T-cell (primary cell): Measurements from ENCODE around the gene UBR3. TPM values are rescaled to one million over a fixed set of nuclear protein-coding genes. Genes with fewer than 3 reads are reported as not detected.
A peak's percentile ranks its signal among the peaks of the same experiment; 100 is the strongest.
"Not testable (repeated sequence)": the region's sequence is repeated elsewhere in the genome, so short reads cannot be mapped to it uniquely, and the experiment has no call there.

ENCODE experiments used
- ATAC-seq, 4 experiments: fragments of 200-7000 bp in 3 of 4; fragments of 150-1000 bp in 1 of 4; cut with Tn5 transposase; replicated peaks in 1 of 4; 1 replicate in 3 of 4; 2 replicates in 1 of 4; pipeline ENCODE4 v1.10.0; 2021; ENCODE audit warnings: moderate library complexity in 3 of 4, mild to moderate bottlenecking in 2 of 4, moderate number of reproducible peaks in 1 of 4
- CTCF ChIA-PET, 2 donors: fragments of 300-600 bp; sonication (Branson Sonifier 250); formaldehyde crosslinking; loops; one replicate each; lab custom pipeline; 2022; ENCODE audit warnings: antibody characterized with exemption in 2 of 2; lab: Charles Lee
- POLR2A ChIA-PET, 2 donors: fragments of 300-600 bp; sonication (Branson Sonifier 250); formaldehyde crosslinking; loops; one replicate each; lab custom pipeline; 2022; ENCODE audit warnings: antibody characterized with exemption in 2 of 2; lab: Charles Lee
- DNase-seq, 35 experiments: peaks; one replicate each; pipeline versions ENCODE4 v3.0.0 to v3.0.0-alpha.2; 2013 to 2023
- H3K27ac ChIP-seq: one replicate; pipeline ENCODE4 v1.5.1; 2013; ENCODE audit warnings: low read length
- H3K27me3 ChIP-seq, 2 experiments: replicated peaks in 1 of 2; 1 replicate in 1 of 2; 2 replicates in 1 of 2; pipeline versions ENCODE4 v1.6.1 to v1.7.0; 2013; ENCODE audit warnings: low read length in 1 of 2, mixed read lengths in 1 of 2; ENCODE audit not compliant: control insufficient read depth in 2 of 2, insufficient read depth in 2 of 2; ENCODE audit errors: extremely low read depth in 1 of 2
- H3K36me3 ChIP-seq, 2 donors: 1 replicate in 1 of 2; 2 replicates in 1 of 2; pipeline versions ENCODE4 v1.6.1 to v1.7.0; 2013; ENCODE audit warnings: low read length in 1 of 2; ENCODE audit not compliant: control insufficient read depth in 2 of 2, insufficient read depth in 1 of 2; ENCODE audit errors: extremely low read depth in 1 of 2
- H3K4me1 ChIP-seq, 2 experiments: 1 replicate in 1 of 2; 2 replicates in 1 of 2; pipeline versions ENCODE4 v1.6.1 to v1.7.0; 2013; ENCODE audit warnings: low read length in 2 of 2, mixed read lengths in 1 of 2; ENCODE audit not compliant: insufficient read depth in 2 of 2, control insufficient read depth in 1 of 2; ENCODE audit errors: extremely low read depth in 1 of 2
- H3K4me3 ChIP-seq, 2 donors: 1 replicate in 1 of 2; 2 replicates in 1 of 2; pipeline versions ENCODE4 v1.5.1 to v1.7.0; 2013; ENCODE audit warnings: mild to moderate bottlenecking in 2 of 2, low read length in 1 of 2, moderate library complexity in 1 of 2; ENCODE audit not compliant: control insufficient read depth in 1 of 2; ENCODE audit errors: extremely low read depth in 1 of 2
- H3K9me3 ChIP-seq: 2 replicates; pipeline ENCODE4 v1.7.0; 2013
- H3K27ac Mint-ChIP-seq, 2 donors: one replicate each; pipeline ENCODE4 v1.8.0; 2020 to 2021; ENCODE audit warnings: mild to moderate bottlenecking in 2 of 2, mixed read lengths in 2 of 2
- H3K27me3 Mint-ChIP-seq, 2 donors: one replicate each; pipeline ENCODE4 v1.8.0; 2021 to 2022; ENCODE audit warnings: mixed read lengths in 2 of 2
- H3K36me3 Mint-ChIP-seq: one replicate; pipeline ENCODE4 v1.8.0; 2021; ENCODE audit warnings: mixed read lengths
- H3K4me1 Mint-ChIP-seq, 3 donors: one replicate each; pipeline ENCODE4 v1.8.0; 2020 to 2022; ENCODE audit warnings: mixed read lengths in 3 of 3, mild to moderate bottlenecking in 1 of 3
- H3K4me3 Mint-ChIP-seq, 3 donors: one replicate each; pipeline ENCODE4 v1.8.0; 2020 to 2022; ENCODE audit warnings: mild to moderate bottlenecking in 3 of 3, mixed read lengths in 3 of 3, moderate library complexity in 3 of 3
- H3K9me3 Mint-ChIP-seq, 3 donors: one replicate each; pipeline ENCODE4 v1.8.0; 2020 to 2022; ENCODE audit warnings: mixed read lengths in 3 of 3
- WGBS: methylation state at CpG from one replicate; pipeline ENCODE4 v1.1.5; 2013; ENCODE audit warnings: missing lambda C conversion rate; ENCODE audit not compliant: insufficient coverage; 5-methylcytosine and 5-hydroxymethylcytosine counted together
- total RNA-seq, 35 experiments: library from RNA in 6 of 35; stranded (reverse) in 6 of 35; fragments of 120-200 nt in 1 of 35; gene quantifications; one replicate each; pipeline versions ENCODE4 v1.2.1 to v1.2.4 and lab custom pipeline; 2013 to 2026

The UBR3 gene
- total RNA-seq, 5 donors from 2014 or later (not counting 1 experiment from before 2014, with no cell fraction given), result 28.6 to 49.9 (median 31.3) TPM

- ATAC-seq (no peak), DNase-seq (no peak)
- Histone ChIP-seq H3K36me3 (peaks cover 5 to 34% of the 10 kb centered on the region in 2 donors), H3K4me1 (peaks cover 11 to 13% of the 10 kb centered on the region in 2 experiments), H3K27me3 (no peaks in the 10 kb centered on the region), H3K4me3 (no peak overlapping the region), H3K27ac (no peak overlapping the region), H3K9me3 (no peaks in the 10 kb centered on the region)
- Mint-ChIP-seq H3K36me3 (peaks cover 47% of the 10 kb centered on the region), H3K27me3 (no peaks in the 10 kb centered on the region), H3K4me1 (peaks cover 42 to 56% (median 53%) of the 10 kb centered on the region in 3 donors), H3K9me3 (no peaks in the 10 kb centered on the region), H3K4me3 (no peak overlapping the region), H3K27ac (peak overlapping the region in 1 of 2 donors; percentile 68)
- POLR2A ChIA-PET, result no interaction called here
- CTCF ChIA-PET, result interaction anchor here (0.6 to 1.1 kb wide), 2 partner anchors 8 to 54 kb away, joined by 3 to 7 read pairs; partner anchors contain the start of gene UBR3 (in 1 of the 2)
- 100% methylated on average over 1 of the region's 1 CpG for WGBS
These were observed 8.1 kb upstream of the UBR3 start for GRCh38 chr2:169819106-169819505.

- CTCF ChIA-PET, H3K4me3 Mint-ChIP-seq, DNase-seq, POLR2A ChIA-PET, H3K4me3 ChIP-seq, H3K9me3 ChIP-seq, ATAC-seq, H3K27me3 ChIP-seq, H3K27ac ChIP-seq, H3K27me3 Mint-ChIP-seq, H3K9me3 Mint-ChIP-seq: not testable (repeated sequence)
- H3K36me3 Mint-ChIP-seq, result peaks cover 45% of the 10 kb centered on the region
- Histone ChIP-seq H3K36me3 (peaks cover 0 to 27% of the 10 kb centered on the region in 2 donors), H3K4me1 (peaks cover 12 to 19% of the 10 kb centered on the region in 2 experiments)
- 79% methylated on average over 4 of the region's 7 CpGs for WGBS
- peak overlapping the region; percentile 57 to 58 for H3K27ac Mint-ChIP-seq
- H3K4me1 Mint-ChIP-seq, result peaks cover 49 to 62% (median 59%) of the 10 kb centered on the region in 3 donors
These were observed 7.2 kb upstream of the UBR3 start for GRCh38 chr2:169820101-169820500.

GRCh38 chr2:169822036-169822435 is 5.2 kb upstream of the UBR3 start:
- Mint-ChIP-seq H3K27me3 (no peaks in the 10 kb centered on the region), H3K4me3 (no peak overlapping the region)

DNA sequence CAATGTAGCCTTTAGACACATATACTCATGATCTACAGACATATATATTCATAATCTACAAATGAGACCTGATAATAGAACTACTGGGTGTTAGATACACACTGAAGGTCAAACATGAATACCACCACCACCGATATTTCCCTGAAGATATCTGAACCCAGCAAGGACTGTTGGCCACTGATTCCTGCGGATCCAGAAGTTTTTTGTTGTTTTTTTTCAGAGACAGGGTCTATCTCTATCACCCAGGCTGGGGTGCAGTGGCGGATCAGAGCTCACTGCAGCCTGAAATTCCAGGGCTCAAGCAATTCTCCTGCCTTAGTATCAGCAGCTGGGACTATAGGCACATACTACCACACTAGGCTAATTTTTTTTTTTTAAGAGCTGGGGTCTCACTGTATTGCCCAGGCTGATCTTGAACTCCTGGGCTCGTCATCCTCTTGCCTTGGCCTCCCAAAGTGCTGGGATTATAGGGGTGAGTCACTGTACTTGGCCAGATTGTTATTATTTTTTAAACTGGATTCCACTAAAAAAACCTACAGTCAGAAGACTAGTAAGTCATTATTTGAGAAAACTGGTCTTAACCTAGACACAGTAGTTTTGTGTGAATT is 4.4 kb upstream of the UBR3 start:
- Mint-ChIP-seq H3K36me3 (peaks cover 20% of the 10 kb centered on the region), H3K27ac (peak overlapping the region in 1 of 2 donors; percentile 34), H3K4me1 (peaks cover 51 to 59% (median 52%) of the 10 kb centered on the region in 3 donors), H3K27me3 (no peaks in the 10 kb centered on the region), H3K4me3 (peak overlapping the region; percentile 57 to 94 (median 73)), H3K9me3 (no peaks in the 10 kb centered on the region)
- ATAC-seq, result no peak
- no peak overlapping the region for H3K27ac ChIP-seq
- no peaks in the 10 kb centered on the region for H3K9me3 ChIP-seq
- peaks cover 15 to 29% of the 10 kb centered on the region in 2 experiments for H3K4me1 ChIP-seq
- ChIA-PET POLR2A (interaction anchor here in 1 of 2 donors (0.6 kb wide), 1 partner anchor 23 kb away, joined by 3 read pairs; no protein-coding TSS in a partner anchor), CTCF (interaction anchor here (0.5 to 1.1 kb wide), 4 partner anchors 10 to 1614 kb away, joined by 3 to 5 read pairs (median 3); no protein-coding TSS in a partner anchor)
- no peaks in the 10 kb centered on the region for H3K27me3 ChIP-seq
- DNase-seq, result no peak
- peaks cover 0 to 16% of the 10 kb centered on the region in 2 donors for H3K36me3 ChIP-seq
- H3K4me3 ChIP-seq, result no peak overlapping the region
- WGBS, result 100% methylated on average over 1 of the region's 4 CpGs

More at GRCh38 chr2:169822036-169822435, 5.2 kb upstream of the UBR3 start:
- no CpG with 5 or more reads among the region's 3 CpGs for WGBS
- H3K27ac ChIP-seq, result no peak overlapping the region
- H3K27ac Mint-ChIP-seq, result no peak overlapping the region
- H3K36me3 Mint-ChIP-seq, result peaks cover 29% of the 10 kb centered on the region
- peaks cover 49 to 61% (median 55%) of the 10 kb centered on the region in 3 donors for H3K4me1 Mint-ChIP-seq
- no peaks in the 10 kb centered on the region for H3K9me3 Mint-ChIP-seq
- no peak overlapping the region for H3K4me3 ChIP-seq
- H3K4me1 ChIP-seq, result peaks cover 14 to 26% of the 10 kb centered on the region in 2 experiments
- ChIA-PET POLR2A (no interaction called here), CTCF (interaction anchor here in 1 of 2 donors (0.5 to 1.0 kb wide), 2 partner anchors 10 to 1615 kb away, joined by 3 to 5 read pairs; no protein-coding TSS in a partner anchor)
- DNase-seq (no peak), ATAC-seq (no peak)
- no peaks in the 10 kb centered on the region for H3K27me3 ChIP-seq
- peaks cover 0 to 17% of the 10 kb centered on the region in 2 donors for H3K36me3 ChIP-seq
- no peaks in the 10 kb centered on the region for H3K9me3 ChIP-seq

- DNase-seq (no peak), ATAC-seq (peak in 2 of 4 experiments; percentile 1 to 5)
- H3K27ac ChIP-seq, result peak overlapping the region; percentile 59
- Mint-ChIP-seq H3K4me1 (peaks cover 61 to 62% (median 61%) of the 10 kb centered on the region in 3 donors), H3K36me3 (peaks cover 14% of the 10 kb centered on the region), H3K4me3 (peak overlapping the region; percentile 87 to 94 (median 90)), H3K9me3 (no peaks in the 10 kb centered on the region), H3K27ac (peak overlapping the region; percentile 67 to 86), H3K27me3 (no peaks in the 10 kb centered on the region)
- WGBS, result 0% methylated on average over 2 of the region's 4 CpGs
- POLR2A ChIA-PET, result interaction anchor here (0.5 to 0.6 kb wide), 3 partner anchors 9 to 239 kb away, joined by 3 to 4 read pairs (median 4); no protein-coding TSS in a partner anchor
- no peaks in the 10 kb centered on the region for H3K27me3 ChIP-seq
- H3K4me1 ChIP-seq, result peaks cover 21 to 39% of the 10 kb centered on the region in 2 experiments
- peaks cover 0 to 9% of the 10 kb centered on the region in 2 donors for H3K36me3 ChIP-seq
- H3K9me3 ChIP-seq, result no peaks in the 10 kb centered on the region
- CTCF ChIA-PET, result interaction anchor here (0.7 to 1.4 kb wide), 6 partner anchors 8 to 125 kb away, joined by 3 to 7 read pairs (median 4); no protein-coding TSS in a partner anchor
- peak overlapping the region; percentile 84 to 88 for H3K4me3 ChIP-seq
These were observed 3.3 kb upstream of the UBR3 start for GRCh38 chr2:169823996-169824372.
